Heart left ventricle (tissue), 16 donors: Measurements from ENCODE around the gene SPATA22. TPM values are rescaled to one million over a fixed set of nuclear protein-coding genes. Genes with fewer than 3 reads are reported as not detected.

Experiments used
- ATAC-seq, 4 donors: fragments of 200-7000 bp; cut with Tn5 transposase; one replicate each; pipeline ENCODE4 v1.9.1; 2020 to 2022; ENCODE audit warnings: moderate library complexity in 4 of 4, mild to moderate bottlenecking in 3 of 4, moderate number of reproducible peaks in 1 of 4
- DNase-seq, 5 donors: peaks; one replicate each; pipeline ENCODE4 v3.0.0-alpha.2; 2020
- H3K27ac ChIP-seq, 12 donors: fragments of 200-600 bp; sonication (generic) in 4 of 12; one replicate each; pipeline versions ENCODE4 v1.5.0 to v1.8.0; 2016 to 2022; ENCODE audit warnings: mild to moderate bottlenecking in 2 of 12
- H3K27me3 ChIP-seq, 9 donors: fragments of 200-600 bp; sonication (generic) in 2 of 9; one replicate each; pipeline versions ENCODE4 v1.5.1 to v1.8.0; 2016 to 2022; ENCODE audit warnings: mild to moderate bottlenecking in 3 of 9
- H3K36me3 ChIP-seq, 9 donors: fragments of 200-600 bp; sonication (generic) in 2 of 9; one replicate each; pipeline versions ENCODE4 v1.5.0 to v1.8.0; 2018 to 2022; ENCODE audit warnings: mild to moderate bottlenecking in 2 of 9
- H3K4me1 ChIP-seq, 12 donors: fragments of 200-600 bp; sonication (generic) in 4 of 12; one replicate each; pipeline versions ENCODE4 v1.5.0 to v1.8.0; 2016 to 2022; ENCODE audit warnings: mild to moderate bottlenecking in 3 of 12
- H3K4me3 ChIP-seq, 12 donors: fragments of 200-600 bp; sonication (generic) in 4 of 12; one replicate each; pipeline versions ENCODE4 v1.5.0 to v1.8.0; 2017 to 2022; ENCODE audit warnings: mild to moderate bottlenecking in 9 of 12, moderate library complexity in 4 of 12
- H3K9me3 ChIP-seq, 12 donors: fragments of 200-600 bp; sonication (generic) in 4 of 12; one replicate each; pipeline versions ENCODE4 v1.5.0 to v1.8.0; 2016 to 2022; ENCODE audit warnings: mild to moderate bottlenecking in 1 of 12
- POLR2A ChIP-seq, 2 donors: fragments of 450-650 bp; IDR thresholded peaks; one replicate each; pipeline ENCODE4 v1.6.1; 2017; ENCODE audit warnings: antibody characterized with exemption in 2 of 2, mild to moderate bottlenecking in 2 of 2, moderate library complexity in 2 of 2
- WGBS, 4 donors: extraction: QIAGEN DNeasy Blood & Tissue Kit in 2 of 4; methylation state at CpG; one replicate each; pipeline versions ENCODE4 v1.1.5 to v1.1.7; 2013 to 2018; 5-methylcytosine and 5-hydroxymethylcytosine counted together
- intact Hi-C, 10 donors: fragments of 100-400 bp; cut with DNase I; formaldehyde crosslinking; loops; one replicate each; pipeline versions ENCODE4 v1.11.1 to v1.14.2; 2022
- polyA plus RNA-seq, 2 donors: library from polyadenylated mRNA; stranded (reverse); fragments of 200-250 nt; gene quantifications; one replicate each; pipeline ENCODE4 v1.2.3, GENCODE V29; 2013
- total RNA-seq, 9 donors: library from RNA; depleted of rRNA in 2 of 9; stranded (reverse); fragments of >200 nt in 2 of 9; fragmentation: NEBNext Ultra II Directional in 3 of 9; extraction: Animal tissue kit (Norgen Biotek cat#: 25700) in 3 of 9; gene quantifications; one replicate each; pipeline versions ENCODE4 v1.1.0 to v1.2.4, GENCODE V29; 2016 to 2023
- TF ChIP-seq, protein P1 (sequence below), 12 donors: fragments of 200-600 bp; sonication (generic) in 4 of 12; IDR thresholded peaks; one replicate each; pipeline versions ENCODE4 v1.5.0 to v1.8.0; 2018 to 2022; ENCODE audit warnings: antibody characterized with exemption in 12 of 12, mild to moderate bottlenecking in 5 of 12
- donor health status: ischemic (EF 13 %, LVEDD 7.1; RV severe dilation, severe dysfunction).
- donor health status: healthy with polysubstance abuse.
- donor health status: DM: no; HTN: yes; CAD: no.
- donor health status: DM: no; HTN: no; CAD: no.
- donor health status: ischemic (EF 25% LVEDD 6.9; RV normal size, moderate dysfunction).
- donor health status: ischemic (EF 25% LVEDD 5.7; RV mildly dilated, moderate dysfunction).
- donor health status: healthy.
- donor health status: DM: yes; HTN: yes; CAD: no.
- donor health status: ischemic (EF 35%, LVEDD 5.7; RV mildly dilated, moderate dysfunction).
- donor health status: nonischemic (EF 11% LVEDD 7.7; RV severe dilation, severe dysfunction).
- donor health status: DM: yes; HTN: yes; CAD: no.
- donor health status: PGD.
- donor health status: ischemic (EF 29% LVEDD 5.4; RV normal size, mild dysfunction).
- donor health status: nonischemic (EF 23%, LVEDD 6.1; RV moderate dilation, normal function).

SPATA22 gene
- total and polyA plus RNA-seq, 11 donors, result 0.16 to 0.72 (median 0.35) TPM; not detected in 5

DNA sequence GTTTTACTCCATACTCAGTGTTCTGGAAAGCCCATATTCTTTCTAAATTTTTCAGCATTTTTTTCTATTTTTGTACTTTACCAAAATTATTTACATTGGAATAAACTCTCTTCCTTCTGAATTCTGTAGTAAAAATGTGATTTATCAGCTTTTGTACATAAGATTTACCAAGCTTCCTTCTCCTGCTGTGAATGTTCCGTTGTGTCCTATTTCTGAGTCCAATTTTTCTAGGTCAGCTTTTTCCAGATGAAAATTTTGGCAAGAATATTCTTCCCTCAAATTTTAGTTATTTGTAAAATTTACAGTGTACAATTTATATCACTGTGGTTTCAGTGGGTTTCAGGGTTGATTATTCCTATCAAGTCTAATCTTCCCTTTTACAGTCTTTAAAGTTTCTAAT, 31.7 kb upstream of the SPATA22 start:
- H3K36me3 ChIP-seq, result no peaks in the 10 kb centered on the region
- H3K27ac ChIP-seq, result no peak overlapping the region
- ATAC-seq, result no peak
- peaks cover 0 to 11% (median 0%) of the 10 kb centered on the region in 12 donors for H3K4me1 ChIP-seq
- TF ChIP-seq POLR2A (IDR thresholded peaks at IDR 0.05), result no peak
- TF ChIP-seq, protein P1, sequence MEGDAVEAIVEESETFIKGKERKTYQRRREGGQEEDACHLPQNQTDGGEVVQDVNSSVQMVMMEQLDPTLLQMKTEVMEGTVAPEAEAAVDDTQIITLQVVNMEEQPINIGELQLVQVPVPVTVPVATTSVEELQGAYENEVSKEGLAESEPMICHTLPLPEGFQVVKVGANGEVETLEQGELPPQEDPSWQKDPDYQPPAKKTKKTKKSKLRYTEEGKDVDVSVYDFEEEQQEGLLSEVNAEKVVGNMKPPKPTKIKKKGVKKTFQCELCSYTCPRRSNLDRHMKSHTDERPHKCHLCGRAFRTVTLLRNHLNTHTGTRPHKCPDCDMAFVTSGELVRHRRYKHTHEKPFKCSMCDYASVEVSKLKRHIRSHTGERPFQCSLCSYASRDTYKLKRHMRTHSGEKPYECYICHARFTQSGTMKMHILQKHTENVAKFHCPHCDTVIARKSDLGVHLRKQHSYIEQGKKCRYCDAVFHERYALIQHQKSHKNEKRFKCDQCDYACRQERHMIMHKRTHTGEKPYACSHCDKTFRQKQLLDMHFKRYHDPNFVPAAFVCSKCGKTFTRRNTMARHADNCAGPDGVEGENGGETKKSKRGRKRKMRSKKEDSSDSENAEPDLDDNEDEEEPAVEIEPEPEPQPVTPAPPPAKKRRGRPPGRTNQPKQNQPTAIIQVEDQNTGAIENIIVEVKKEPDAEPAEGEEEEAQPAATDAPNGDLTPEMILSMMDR (IDR thresholded peaks at IDR 0.05), result no peak
- H3K27me3 ChIP-seq, result no peaks in the 10 kb centered on the region
- DNase-seq, result no peak
- 55 to 76% (median 68%) methylated on average over 1 of the region's 1 CpG for WGBS, 4 donors
- intact Hi-C loops, result no loop called here
- H3K4me3 ChIP-seq, result no peak overlapping the region
- peaks cover 0 to 6% (median 0%) of the 10 kb centered on the region in 12 donors for H3K9me3 ChIP-seq

DNA sequence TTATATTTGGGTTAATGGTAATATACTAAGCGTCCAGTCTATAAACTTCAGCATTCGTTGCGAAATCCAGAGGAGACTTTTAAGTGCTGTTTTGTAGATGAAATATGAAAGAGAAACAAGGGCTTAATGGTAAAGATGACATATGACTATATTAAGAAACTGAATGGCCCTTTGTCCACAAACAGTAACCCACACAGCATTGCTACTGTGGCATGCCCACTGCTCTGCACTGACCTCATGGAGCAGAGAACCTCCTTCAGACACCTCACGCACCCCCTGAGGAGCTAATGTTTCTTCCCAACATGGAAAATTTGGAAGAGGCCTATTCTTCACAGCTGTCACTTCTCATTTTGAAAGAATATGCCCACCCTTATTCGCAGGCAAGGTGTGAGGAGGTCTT, 30.8 kb upstream of the SPATA22 start:
- TF ChIP-seq, protein P1 (IDR thresholded peaks at IDR 0.05), result no peak
- TF ChIP-seq POLR2A (IDR thresholded peaks at IDR 0.05), result no peak
- WGBS, 4 donors, result 66 to 74% (median 73%) methylated on average over 5 of the region's 5 CpGs
- Histone ChIP-seq H3K9me3 (peaks cover 0 to 6% (median 0%) of the 10 kb centered on the region in 12 donors), H3K36me3 (no peaks in the 10 kb centered on the region), H3K27me3 (no peaks in the 10 kb centered on the region), H3K4me3 (no peak overlapping the region), H3K4me1 (peaks cover 0 to 11% (median 0%) of the 10 kb centered on the region in 12 donors), H3K27ac (no peak overlapping the region)
- intact Hi-C loops, result no loop called here
- DNase-seq, result no peak
- no peak for ATAC-seq

DNA sequence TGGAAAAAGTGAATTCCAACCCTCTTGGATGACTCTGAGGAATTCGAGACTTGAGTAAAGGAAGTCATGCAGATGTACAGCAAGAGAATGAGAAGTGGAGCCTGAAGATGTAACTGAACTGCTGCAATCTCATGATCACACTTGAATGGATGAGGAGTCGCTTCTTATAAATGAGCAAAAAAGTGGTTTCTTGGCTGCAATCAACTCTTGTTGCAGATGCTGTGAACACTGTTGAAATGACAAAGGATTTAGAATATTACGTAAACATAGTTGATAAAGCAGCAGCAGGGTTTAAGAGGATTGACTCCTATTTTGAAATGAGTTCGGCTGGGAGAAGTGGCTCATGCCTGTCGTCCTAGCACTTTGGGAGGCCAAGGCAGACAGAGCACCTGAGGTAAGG, 29.7 kb upstream of the SPATA22 start:
- DNase-seq (no peak), ATAC-seq (no peak)
- Histone ChIP-seq H3K9me3 (peaks cover 0 to 6% (median 0%) of the 10 kb centered on the region in 12 donors), H3K4me1 (peaks cover 0 to 11% (median 0%) of the 10 kb centered on the region in 12 donors), H3K4me3 (no peak overlapping the region), H3K36me3 (no peaks in the 10 kb centered on the region), H3K27me3 (no peaks in the 10 kb centered on the region), H3K27ac (no peak overlapping the region)
- 70 to 80% (median 73%) methylated on average over 5 of the region's 5 CpGs for WGBS, 4 donors
- no peak for TF ChIP-seq POLR2A (IDR thresholded peaks at IDR 0.05)
- TF ChIP-seq, protein P1 (IDR thresholded peaks at IDR 0.05), result no peak
- intact Hi-C loops, result no loop called here

DNA sequence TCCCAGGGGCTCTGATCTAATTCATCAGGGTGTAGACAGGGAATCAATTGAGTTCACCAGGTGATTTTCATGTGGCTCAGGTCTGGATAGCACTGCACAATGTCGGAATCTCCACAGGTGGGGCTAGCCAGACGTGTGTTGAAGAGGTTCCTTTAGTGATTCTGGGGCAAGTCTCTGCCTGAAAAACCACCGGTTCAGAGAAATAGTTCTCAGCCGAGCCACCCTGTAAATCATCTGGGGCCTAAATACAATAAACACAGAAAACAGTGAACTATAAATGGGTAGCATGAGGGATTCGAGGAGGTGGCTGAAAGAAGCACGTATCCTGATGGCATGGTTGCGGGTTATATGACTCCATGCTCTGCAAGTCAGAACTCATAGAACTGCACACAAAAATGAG, 25.5 kb upstream of the SPATA22 start:
- TF ChIP-seq, protein P1 (IDR thresholded peaks at IDR 0.05), result no peak
- no peak for TF ChIP-seq POLR2A (IDR thresholded peaks at IDR 0.05)
- Histone ChIP-seq H3K27ac (no peak overlapping the region), H3K9me3 (peaks cover 0 to 6% (median 0%) of the 10 kb centered on the region in 12 donors), H3K36me3 (no peaks in the 10 kb centered on the region), H3K27me3 (no peaks in the 10 kb centered on the region), H3K4me1 (no peaks in the 10 kb centered on the region), H3K4me3 (no peak overlapping the region)
- DNase-seq (no peak), ATAC-seq (no peak)
- intact Hi-C loops, result no loop called here
- 83 to 89% (median 86%) methylated on average over 7 of the region's 7 CpGs for WGBS, 4 donors
